GM19395 (cell line): ENCODE measurements around the gene NUDT9.

Source experiments
- ATAC-seq: cut with Tn5 transposase; IDR thresholded peaks from one replicate; pipeline ENCODE4 v1.9.1; 2021; ENCODE audit warnings: mild to moderate bottlenecking, moderate library complexity; ENCODE audit not compliant: unreplicated experiment

Gene NUDT9

DNA sequence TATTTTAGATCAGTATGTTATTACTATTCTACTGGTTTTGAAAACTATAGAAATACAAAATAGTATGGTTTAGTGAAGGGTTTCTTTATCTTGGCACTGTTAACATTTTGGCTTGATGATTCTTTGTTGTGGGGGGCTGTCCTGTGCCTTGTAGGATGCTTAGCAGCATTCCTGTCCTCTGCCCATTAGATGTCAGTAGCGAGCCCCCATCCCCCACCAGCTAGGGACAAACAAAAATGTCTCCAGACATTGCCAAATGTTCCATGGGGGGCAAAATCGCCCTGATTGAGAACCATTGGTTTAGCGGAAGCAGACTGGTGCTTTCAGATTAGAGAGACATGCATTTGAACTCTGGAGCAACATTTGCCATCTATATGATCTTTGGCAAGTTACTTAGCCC is 83.5 kb downstream of the NUDT9 start:
- no peak for ATAC-seq

DNA sequence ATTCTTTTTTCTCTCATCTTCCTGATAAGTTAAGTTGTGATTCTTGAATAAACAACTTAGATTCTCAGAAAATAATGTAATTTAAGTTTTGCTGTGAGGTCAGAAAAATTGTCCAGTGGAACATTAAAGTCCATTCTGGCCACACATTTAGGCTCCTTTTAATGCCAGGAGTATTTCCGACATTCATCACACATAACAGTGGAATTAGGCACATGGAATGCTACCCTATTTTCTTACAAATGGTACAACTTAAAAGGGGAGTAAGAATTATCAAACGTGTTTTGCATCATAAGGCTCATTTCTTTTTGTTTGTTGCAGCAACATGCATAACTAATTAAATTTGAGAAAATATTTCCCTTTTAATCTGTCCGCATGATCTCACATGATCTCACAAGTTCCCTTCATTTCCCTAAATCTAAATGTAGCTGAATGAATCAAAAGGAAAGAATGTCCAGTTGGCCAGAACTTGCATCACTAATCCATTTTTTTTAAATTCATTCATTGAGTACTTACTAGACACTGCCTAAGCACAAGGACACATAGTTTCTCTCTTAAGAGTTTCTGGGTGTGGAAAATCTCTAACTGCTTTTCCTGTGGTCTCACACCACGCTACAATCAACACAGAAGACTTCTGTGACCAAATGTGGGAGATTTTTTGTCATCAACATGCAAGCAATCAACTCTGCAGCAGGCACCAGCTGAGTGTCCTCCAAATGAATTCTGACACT is 84.8 kb downstream of the NUDT9 start:
- no peak for ATAC-seq
